Hematopoietic multipotent progenitor cell treated with erythropoietin and hydrocortisone succinate and interleukin-3 and kit ligand, for 6 days (in vitro differentiated cells): ENCODE data around the gene SCN2B.

ENCODE experiments used
- DNase-seq: peaks from one replicate; pipeline ENCODE4 v3.0.0-alpha.2; 2015

SCN2B gene, protein sequence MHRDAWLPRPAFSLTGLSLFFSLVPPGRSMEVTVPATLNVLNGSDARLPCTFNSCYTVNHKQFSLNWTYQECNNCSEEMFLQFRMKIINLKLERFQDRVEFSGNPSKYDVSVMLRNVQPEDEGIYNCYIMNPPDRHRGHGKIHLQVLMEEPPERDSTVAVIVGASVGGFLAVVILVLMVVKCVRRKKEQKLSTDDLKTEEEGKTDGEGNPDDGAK

DNA sequence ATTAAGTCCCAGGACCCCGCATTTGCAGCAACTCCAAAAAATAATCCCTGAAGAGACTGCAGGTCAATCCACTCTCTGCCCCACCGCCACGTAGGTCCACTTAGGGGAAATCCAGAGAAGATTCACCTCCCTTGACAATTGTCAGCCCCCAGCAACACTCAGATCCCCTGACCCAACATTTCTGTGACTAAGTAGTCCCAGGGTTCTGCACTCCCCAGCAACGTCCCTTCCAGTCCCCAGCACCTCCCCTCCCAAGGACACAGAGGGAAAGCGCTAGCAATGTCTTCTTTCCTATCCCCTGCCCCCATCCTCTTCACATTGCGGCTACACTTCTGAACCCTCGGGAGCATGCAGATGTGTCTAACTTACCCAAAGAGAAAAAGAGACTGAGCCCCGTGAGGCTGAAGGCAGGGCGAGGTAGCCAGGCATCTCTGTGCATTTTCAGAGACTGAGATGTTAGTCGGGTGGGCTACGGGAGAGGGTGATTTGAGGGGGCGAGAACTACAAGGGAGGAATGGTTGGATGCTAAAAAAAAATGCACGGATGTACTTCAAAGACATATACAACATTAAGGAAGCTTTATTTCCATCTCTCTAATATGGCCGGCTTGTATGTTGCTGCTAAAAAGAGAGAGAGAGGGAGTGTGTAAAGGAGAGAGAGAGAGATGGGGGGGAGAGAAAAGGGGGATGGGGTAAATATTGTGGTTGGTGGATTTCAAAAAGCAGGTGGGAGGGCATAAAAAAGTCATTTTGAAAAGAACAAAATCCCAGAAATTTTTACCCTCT lies at the start of gene SCN2B:
Gene SCN2B (minus strand): TSS at position 647 of the 785 bp plus-strand sequence. CDS start 208 bp downstream, at position 439.
- DNase-seq, result no peak

DNA sequence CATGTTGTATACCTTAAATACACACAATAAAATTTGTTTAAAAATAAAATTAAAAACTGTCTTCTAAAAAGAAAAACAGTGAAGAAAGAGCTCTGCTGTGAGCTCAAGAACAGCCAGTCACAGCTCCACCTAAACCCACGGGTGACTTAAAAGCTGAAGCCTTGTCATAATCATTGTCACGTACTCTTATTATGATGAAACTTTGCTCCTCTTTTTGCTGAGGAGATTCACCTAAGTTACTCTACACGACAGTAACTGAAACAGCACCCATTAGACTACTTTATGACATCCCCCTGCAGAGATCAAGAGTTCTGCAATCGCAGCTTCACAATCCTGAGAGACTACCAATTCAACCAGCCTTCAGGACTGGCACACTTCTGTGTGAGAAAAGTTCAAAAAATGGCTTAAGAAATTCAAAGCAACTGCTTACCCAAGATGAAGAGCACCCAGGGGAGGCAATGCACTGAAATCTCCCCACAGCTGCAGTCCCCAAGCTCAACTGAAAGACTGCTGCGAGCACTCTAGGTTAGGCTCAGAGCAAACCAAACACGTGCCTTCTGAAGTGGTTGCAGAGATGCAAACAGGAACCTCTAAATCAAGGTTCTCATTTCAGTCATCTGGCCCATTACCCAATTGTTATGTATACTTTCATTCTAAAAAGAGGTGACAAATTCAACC lies 48.2 kb upstream of the SCN2B start, which contains the start of gene JAML:
Gene JAML (minus strand): TSS at position 501 of the 678 bp plus-strand sequence. CDS start 10,145 bp downstream, outside the sequence.
- DNase-seq, result no peak

DNA sequence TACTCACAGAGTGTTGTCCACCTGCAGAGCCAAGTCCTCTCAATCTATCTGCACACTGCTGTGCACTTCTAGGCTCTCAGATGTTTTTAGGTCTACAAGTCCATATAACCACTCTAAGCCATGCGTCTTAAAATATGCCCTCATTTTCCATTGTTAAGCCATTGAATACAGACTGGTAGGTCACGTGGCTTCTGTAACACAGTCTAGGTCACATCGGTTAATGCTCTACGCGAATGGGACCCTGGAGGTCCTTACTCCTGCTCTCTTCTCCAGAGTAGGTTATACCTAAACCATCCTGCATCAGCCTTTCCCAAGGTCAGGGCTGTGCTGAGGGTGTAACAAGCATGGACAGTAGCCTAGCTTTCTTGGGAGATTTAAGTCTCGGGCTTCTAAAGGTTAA lies 47.6 kb upstream of the SCN2B start:
- no peak for DNase-seq

DNA sequence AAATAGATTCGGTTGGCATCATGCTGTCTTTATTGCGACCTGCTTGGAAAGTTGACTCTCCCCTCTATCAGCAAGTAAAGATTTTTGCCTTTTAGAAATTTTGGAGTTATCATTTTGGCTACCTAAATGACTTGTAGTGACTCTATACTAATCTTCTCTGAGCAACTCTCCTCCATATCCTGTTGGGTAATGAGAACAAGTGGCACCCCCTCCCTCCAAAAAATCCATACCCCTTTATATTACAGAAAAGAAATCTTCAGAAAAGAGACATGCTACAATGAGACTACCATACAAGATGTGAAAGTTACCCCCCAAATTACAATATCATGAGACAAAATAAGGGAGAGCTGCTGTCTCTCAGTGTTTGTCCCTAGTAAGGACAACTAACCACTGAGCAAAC lies 47.1 kb upstream of the SCN2B start:
- DNase-seq, result no peak

DNA sequence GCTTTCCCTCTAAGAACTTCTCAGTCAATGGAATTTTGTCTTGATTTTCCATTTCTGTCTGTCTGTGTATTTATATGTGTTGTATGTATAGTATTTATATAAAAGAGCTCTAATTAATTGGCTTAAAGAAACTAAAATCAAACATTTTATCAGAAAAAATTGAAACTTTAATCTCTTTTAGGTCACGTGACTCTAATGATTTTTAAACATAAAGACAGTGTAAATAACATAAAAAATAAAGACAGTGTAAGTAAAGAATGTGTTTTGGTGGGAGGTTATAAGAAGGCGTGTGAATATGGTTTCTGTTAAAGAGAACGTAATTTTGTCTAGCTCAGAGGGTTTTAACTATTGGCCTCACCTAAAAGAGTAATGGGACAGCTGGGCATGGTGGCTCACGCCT lies 46.0 kb upstream of the SCN2B start:
- no peak for DNase-seq

DNA sequence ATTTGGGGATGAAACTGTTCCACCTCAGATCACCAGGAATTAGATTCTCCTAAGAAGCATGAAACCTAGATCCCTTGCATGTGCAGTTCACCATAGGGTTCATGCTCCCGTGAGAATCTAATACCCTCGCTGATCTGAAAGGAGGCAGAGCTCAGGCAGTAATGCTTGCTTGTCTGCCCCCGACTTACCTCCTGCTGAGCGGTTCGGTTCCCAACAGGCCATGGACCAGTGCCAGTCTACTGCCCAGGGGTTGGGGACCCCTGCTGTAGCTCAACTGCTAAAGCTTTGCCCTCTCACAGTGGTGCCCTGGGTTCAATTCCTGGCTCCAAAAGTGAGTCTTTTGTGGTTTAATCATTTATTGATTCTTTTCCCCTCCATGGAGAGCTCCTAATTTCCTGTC lies 45.0 kb upstream of the SCN2B start:
- no peak for DNase-seq

DNA sequence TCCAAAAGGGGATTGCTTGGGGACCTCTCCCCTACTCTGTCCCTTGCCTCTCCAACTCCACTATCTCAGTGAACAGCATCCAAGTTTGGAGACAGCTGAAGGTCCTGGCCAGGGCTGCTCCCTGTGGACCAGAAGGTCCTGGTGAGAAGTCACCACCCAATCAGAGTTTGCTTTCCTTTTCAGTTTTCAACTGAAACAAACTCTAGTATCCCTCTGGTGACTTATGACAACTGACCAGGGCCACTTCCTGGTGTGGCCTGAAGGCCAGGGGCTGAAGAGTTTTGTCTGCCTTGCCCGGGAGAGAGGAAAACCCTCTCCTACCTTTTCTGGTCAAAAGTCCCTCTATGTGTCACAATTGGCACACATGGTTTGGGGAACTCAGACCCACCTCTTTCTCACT lies 43.3 kb upstream of the SCN2B start:
- DNase-seq, result no peak

DNA sequence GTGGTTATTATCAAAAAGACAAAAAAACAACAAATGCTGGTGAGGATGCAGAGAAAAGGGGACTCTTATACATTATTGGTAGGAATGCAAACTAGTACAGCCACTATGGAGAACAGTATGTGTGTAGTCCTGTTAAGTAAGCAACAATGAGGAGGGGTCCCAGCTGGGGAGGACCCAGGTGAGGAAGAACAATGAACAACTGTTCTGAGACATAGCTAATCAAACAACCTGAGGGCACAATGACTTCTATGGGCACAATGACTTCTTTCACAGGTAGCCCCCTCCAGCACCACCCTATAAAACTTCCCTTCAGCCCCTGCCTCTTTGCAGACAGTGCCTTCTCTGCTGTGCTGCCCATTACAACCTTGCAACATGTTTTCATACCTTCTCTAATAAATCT lies 42.8 kb upstream of the SCN2B start:
- no peak for DNase-seq

DNA sequence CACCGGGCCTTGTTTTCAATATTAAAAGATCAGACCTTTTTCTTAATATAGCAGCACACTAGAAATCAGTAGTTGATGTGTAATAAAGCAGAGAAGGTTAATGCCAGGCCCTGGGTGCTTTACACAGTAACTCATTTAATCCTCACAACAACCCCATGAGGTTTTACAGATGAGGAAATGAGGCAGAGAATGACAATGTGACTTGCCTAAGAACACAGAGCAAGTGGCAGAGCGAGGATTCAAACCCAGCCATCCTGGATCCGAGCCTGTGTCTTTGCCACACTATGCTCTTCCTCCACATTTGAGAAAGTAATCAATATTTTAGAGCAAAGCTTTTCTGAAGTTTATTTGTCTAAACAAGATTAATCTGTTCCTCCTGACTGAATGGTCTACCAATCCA lies 41.1 kb upstream of the SCN2B start:
- DNase-seq, result no peak

DNA sequence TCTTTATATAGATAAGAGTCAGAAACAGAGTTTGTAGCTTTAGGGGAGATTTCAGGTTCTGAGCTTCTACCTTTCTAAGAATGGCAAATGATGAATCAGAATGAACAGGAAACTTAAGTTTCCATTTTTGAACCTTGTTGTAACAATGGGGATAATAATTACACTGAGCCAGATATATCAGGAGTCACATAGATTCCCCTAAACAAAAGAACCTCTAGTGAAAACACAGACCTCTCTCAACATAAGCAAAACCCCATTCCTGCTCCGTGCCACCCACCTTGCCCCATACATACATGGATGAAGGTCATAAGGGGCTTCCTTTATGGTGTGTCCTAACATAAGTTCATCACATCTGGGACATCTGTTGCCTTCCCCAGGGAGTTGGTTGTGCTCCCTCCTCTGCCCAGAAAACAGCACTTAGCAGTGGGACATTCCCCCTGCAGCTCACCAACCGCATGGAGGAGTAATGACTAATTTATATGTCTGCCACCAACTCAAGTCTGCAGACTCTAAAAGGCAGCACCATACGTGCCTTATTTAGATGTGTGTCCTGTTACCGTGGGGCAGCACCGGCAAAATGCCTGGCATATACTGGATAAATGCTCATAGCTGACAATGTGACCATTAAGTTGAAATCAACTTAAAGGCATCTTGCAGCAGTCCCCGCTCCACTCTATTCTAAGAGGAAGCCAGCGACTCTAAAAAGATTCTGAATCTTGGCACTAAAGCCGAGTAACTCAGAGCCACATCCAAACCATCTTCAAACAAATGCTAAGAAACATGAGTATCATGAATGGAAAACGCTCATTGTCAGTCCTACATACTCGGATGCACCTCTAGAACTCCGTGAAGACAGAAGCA lies 40.4 kb upstream of the SCN2B start:
- no peak for DNase-seq

DNA sequence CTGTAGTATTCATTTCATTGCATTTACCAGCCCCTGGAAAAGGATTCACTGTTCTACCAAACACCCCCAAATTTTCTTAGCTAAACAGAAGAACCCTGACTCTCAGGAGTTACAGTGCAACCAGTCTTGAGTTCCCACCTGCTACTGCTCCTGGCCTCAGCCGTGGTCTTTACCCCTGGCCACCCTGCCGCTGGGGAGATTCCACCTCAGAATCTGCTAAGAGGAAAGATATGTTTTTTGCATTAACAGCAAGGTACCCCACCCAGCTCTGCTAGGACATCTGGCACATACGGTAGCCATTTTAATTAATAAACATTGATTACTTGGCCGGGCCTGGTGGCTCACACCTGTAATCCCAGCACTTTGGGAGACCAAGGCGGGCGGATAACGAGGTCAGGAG lies 39.3 kb upstream of the SCN2B start:
- DNase-seq, result no peak

DNA sequence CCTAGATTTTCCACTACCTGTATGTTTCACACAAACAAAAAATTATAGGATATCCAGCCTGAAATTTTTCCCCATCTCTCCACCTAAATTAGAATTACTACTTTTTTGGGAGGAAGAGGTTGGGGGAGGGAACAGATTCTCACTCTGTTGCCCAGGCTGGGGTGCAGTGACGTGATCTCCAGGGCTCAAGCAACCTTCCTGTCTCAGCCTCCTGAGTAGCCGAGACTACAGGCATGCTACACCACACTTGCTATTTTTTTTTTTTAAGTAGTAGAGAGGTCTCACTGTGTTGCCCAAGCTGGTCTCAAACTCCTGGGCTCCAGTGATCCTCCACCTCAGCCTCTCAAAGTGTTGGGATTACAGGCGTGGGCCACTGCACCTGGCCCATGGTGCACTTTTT lies 38.8 kb upstream of the SCN2B start:
- no peak for DNase-seq

DNA sequence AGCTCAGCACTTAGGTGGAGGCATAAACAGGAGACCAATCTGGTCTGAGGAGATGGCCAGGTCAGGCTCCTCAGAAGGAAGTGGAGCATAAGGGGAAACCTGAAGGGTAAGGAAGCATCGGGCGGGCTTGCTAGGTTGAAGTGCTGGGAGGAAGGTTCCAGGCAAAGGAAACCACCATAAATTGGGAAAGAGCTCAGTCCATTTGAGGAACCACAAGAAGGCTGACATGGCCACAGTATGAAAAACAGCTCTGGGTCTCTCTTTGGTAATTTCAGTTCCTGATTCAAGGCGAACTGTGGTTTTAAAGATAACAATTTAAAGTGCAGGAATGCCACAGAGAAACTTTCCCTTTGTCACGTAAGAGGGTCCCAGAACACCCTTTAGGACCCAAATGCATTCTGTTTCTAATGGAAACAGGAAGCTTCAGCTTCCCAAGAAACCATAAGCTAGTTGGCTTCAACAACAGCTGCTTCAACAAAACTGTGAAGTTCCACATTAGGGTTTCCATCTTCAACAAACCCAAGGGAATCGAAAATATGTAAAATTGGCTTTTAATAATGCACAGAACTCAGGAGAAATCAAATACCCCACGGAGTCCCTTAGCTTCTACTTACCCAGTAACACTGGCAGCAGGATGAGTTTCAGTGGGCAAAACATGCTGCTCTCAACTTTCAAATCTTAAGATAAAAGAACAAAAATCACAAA lies 37.9 kb upstream of the SCN2B start:
- DNase-seq, result peak; percentile 49

DNA sequence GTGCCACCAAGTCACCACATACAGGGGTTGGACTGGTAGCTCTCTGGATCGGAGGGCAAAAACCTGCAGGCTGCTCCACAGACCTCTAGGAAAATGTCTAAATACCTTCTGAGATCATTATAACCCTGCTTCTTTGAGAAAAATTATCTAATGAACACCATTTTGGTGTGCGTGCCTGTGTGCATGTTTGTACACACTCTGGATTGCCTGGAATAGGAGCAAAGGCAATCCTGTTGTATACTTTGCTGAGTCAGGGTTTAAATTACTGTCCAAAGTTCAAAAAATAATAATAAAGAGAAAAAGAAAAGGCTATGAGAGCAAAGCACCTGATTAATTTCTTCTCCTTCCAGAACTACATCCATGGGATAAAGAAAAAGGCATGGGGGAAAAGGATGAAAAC lies 37.3 kb upstream of the SCN2B start:
- DNase-seq, result no peak

DNA sequence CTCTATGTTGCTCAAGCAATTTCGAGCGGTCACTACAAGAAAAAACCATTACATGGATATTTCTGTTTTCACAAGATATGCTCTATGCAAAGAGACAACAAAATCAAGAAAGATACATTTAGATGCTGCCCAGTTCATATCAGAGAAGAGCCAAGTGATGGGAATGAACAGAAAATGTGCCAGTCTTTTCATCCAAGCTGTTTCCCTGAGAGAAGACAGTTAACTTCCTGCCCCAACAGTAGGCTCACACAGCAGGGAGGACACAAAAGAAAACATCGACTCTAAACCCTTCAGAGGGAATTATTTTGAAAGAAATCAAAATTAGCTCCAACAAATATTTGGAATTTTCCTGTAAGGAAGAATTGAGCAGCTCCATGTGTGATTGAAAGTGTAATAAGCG lies 36.8 kb upstream of the SCN2B start:
- DNase-seq, result no peak

DNA sequence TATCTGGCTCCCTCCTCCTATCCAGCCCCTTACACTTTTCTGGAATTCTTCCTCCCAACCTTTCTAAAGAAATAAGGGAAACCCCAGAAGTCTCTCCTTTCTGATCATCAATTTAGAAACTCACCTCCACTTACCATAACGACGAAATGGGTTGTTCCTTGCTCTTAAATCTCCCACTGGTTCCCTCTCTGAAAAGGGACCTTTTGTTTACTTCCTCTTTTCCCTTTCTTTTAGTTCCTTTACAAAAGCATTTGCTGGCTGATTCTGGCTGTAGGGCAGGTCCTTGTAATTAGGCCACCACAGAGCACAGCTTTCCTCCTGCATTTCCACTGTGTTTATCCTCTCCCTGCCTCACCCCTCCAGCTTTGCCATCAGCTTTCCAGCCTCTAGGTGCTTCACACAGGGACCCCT lies 36.3 kb upstream of the SCN2B start:
- DNase-seq, result peak; percentile 35

DNA sequence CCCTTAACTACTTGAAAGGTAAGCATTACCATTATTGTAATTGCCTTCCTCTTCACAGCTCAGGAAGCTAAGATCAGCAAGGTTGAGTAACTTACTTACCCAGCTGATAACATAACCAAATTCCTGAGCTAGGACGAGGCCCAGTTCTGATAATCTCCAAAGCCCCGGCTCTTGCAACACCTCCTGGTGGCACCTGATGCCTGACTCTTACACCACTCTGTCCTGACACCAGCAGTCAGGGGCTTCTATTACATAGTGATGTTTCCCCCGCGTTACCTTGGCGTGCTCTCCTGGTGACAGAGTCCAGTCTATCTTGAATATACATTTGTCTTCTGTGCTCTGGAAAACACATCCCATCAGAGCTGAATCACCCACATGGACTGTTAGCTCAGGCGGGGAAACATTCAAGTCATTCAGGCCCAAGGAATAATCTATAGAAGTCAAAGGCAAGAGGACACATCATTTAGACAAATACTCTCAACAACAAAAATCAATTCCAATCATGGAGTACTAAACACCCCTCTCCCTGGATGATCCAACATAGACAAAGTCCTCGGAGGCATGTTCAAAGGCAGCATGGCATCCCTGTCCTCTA lies 35.8 kb upstream of the SCN2B start:
- DNase-seq, result no peak

DNA sequence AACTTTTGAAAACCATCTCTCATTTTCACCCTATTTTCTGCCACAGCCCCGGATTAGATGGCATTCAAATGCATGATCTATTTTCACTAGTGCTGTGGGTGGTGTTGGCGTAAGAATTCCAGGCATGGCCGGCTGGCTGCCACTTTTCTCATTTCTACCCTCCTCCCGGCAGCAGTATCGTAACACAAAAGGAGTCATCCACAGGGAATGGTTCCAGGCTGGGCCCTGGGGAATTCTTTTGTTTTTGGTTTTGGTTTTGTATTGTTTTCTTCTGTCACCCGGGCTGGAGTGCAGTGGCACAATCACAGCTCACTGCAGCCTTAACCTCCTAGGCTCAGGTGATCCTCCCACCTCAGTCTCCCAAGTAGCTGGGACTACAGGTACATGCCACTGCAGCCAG lies 34.6 kb upstream of the SCN2B start:
- no peak for DNase-seq

DNA sequence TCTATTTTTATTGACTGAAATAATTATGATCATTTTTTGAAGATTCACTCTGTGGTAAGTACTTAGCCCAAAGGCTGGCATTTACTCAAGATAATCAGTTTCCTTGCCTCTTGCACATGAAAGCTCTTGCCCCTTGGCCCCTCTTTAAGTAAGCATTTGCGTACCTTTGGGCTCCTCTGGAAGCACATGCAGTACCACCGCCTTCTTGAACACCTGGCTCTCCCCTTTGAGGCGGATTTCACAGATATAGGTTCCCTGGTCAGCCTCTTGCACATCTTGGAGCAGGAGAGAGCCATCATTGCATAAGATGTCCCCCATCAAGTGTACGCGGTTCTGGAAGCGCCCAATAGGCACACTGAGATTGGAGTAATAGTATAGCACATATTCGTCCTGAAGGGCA lies 33.9 kb upstream of the SCN2B start:
- DNase-seq, result no peak

DNA sequence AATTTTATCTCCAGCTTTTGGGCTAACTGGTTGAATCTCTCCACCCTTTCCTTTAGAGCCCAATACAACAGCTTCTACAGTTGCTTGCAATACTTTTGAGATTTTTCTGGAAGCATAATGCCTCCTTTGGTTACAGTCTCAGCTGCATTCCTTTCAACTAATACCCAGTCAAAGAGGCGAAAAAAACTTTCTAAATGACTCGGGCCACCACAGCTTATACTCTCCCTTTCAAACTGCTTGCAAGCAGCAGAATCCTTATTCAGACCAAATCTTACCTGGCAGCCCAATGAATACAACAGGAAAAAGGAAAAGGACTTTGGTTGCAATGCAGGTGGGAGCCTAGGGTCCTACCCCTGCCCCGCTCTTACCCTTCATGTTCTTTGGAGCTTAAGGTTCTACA lies 32.6 kb upstream of the SCN2B start:
- no peak for DNase-seq

DNA sequence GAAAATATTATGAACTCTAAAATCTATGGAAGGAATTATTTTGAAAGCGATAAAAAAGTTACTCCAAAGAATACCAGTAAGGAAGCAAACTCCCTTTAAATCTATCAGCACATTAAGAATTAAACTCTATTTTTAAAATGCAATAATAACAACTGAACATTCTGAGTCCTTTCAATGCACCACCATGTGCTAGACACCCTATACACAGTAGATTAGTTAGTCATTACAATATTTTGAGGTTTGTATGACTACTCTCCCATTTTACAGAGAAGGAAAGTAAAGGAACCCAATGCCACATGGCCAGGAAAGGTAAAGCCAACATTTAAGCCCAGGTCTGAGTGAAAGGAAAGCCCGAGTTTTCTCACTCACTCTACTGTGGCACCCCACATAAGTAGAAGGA lies 30.6 kb upstream of the SCN2B start:
- DNase-seq, result no peak
